GM12864 (cell line): ENCODE measurements around the gene SRSF9.
"Not testable (repeated sequence)": the region's sequence is repeated elsewhere in the genome, so short reads cannot be mapped to it uniquely, and the experiment has no call there.

ENCODE experiments used
- DNase-seq: peaks from one replicate; pipeline ENCODE4 v3.0.0-alpha.2; 2011; ENCODE audit warnings: low read depth
- H3K4me3 ChIP-seq: 2 replicates; pipeline ENCODE4 v1.5.1; 2011; ENCODE audit warnings: mild to moderate bottlenecking, low read depth, low read length, control low read depth
- CTCF ChIP-seq: IDR thresholded peaks from 2 replicates; pipeline ENCODE4 v1.5.1; 2011; ENCODE audit warnings: low read depth, mild to moderate bottlenecking, moderate library complexity, low read length, control low read depth, inconsistent platforms; ENCODE audit errors: missing control alignments

The SRSF9 gene

GRCh38 chr12:120447992-120448391 is 21.6 kb downstream of the SRSF9 start:
- no peak for DNase-seq
- no peak for TF ChIP-seq CTCF
- no peak overlapping the region for H3K4me3 ChIP-seq

- peak overlapping the region; percentile 93 for H3K4me3 ChIP-seq
- DNase-seq = not testable (repeated sequence)
These were observed 22.7 kb downstream of the SRSF9 start for GRCh38 chr12:120446844-120447178.

GRCh38 chr12:120445911-120446843 is 23.4 kb downstream of the SRSF9 start, which contains the start of the genes GATC and TRIAP1:
TSS of gene GATC (plus strand) at chr12:120446444. CDS start at chr12:120446481, 37 bp downstream.
TSS of gene TRIAP1 (minus strand) at chr12:120446384. CDS start at chr12:120446372, 12 bp downstream.
- no peak for DNase-seq
- H3K4me3 ChIP-seq = peak within 1 kb of the TSS; percentile 93
- no peak for TF ChIP-seq CTCF

GRCh38 chr12:120444676-120445075 is 24.9 kb downstream of the SRSF9 start:
- no peak for TF ChIP-seq CTCF
- H3K4me3 ChIP-seq = no peak overlapping the region; the same call in 1 of the 2 replicates
- no peak for DNase-seq

GRCh38 chr12:120439646-120440247 is 29.8 kb downstream of the SRSF9 start:
- TF ChIP-seq CTCF = peak; percentile 81
- DNase-seq = peak; percentile 49
- H3K4me3 ChIP-seq = no peak overlapping the region; the same call in 1 of the 2 replicates

GRCh38 chr12:120438495-120439198 is 30.9 kb downstream of the SRSF9 start:
- TF ChIP-seq CTCF = no peak
- H3K4me3 ChIP-seq = peak overlapping the region; percentile 93
- DNase-seq = no peak

GRCh38 chr12:120437735-120438494 is 31.6 kb downstream of the SRSF9 start, which contains the start of gene COX6A1:
TSS of gene COX6A1 (plus strand) at chr12:120438113. CDS start at chr12:120438127, 14 bp downstream.
- H3K4me3 ChIP-seq = peak within 1 kb of the TSS; percentile 93
- DNase-seq = peak; percentile 99
- TF ChIP-seq CTCF = no peak
